ENCODE results near the gene MBP.

The MBP gene

GRCh38 chr18:76986406-76986805 is 146.2 kb downstream of the MBP start:
- no peak for DNase-seq (ENCODE audit: low spot score)

GRCh38 chr18:76985951-76986236 is 146.7 kb downstream of the MBP start:
- DNase-seq (ENCODE audit: low spot score), result no peak

- DNase-seq (ENCODE audit: low spot score), result no peak
Measured at GRCh38 chr18:76985156-76985950, 147.2 kb downstream of the MBP start.

- DNase-seq (ENCODE audit: low spot score), result no peak
Measured at GRCh38 chr18:76984193-76985155, 148.1 kb downstream of the MBP start.

- DNase-seq (ENCODE audit: low spot score), result no peak
Measured at GRCh38 chr18:76983613-76984051, 149.0 kb downstream of the MBP start.

GRCh38 chr18:76982841-76983583 is 149.6 kb downstream of the MBP start:
- DNase-seq (ENCODE audit: low spot score), result peak; percentile 44

- DNase-seq (ENCODE audit: low spot score), result no peak
Measured at GRCh38 chr18:76982038-76982437, 150.5 kb downstream of the MBP start.

GRCh38 chr18:76981396-76981968 is 151.1 kb downstream of the MBP start:
- DNase-seq (ENCODE audit: low spot score), result no peak

GRCh38 chr18:76980663-76981395 is 151.8 kb downstream of the MBP start:
- no peak for DNase-seq (ENCODE audit: low spot score)

GRCh38 chr18:76979906-76980305 is 152.7 kb downstream of the MBP start:
- no peak for DNase-seq (ENCODE audit: low spot score)

GRCh38 chr18:76979111-76979751 is 153.4 kb downstream of the MBP start:
- DNase-seq (ENCODE audit: low spot score), result no peak

- no peak for DNase-seq (ENCODE audit: low spot score)
Measured at GRCh38 chr18:76978616-76979015, 154.0 kb downstream of the MBP start.

- DNase-seq (ENCODE audit: low spot score), result no peak
Measured at GRCh38 chr18:76977684-76978232, 154.8 kb downstream of the MBP start.

- DNase-seq (ENCODE audit: low spot score), result no peak
Measured at GRCh38 chr18:76977108-76977621, 155.4 kb downstream of the MBP start.

GRCh38 chr18:76975577-76976110 is 156.9 kb downstream of the MBP start:
- no peak for DNase-seq (ENCODE audit: low spot score)

- DNase-seq (ENCODE audit: low spot score), result no peak
Measured at GRCh38 chr18:76974386-76974785, 158.2 kb downstream of the MBP start.

- DNase-seq (ENCODE audit: low spot score), result no peak
Measured at GRCh38 chr18:76973520-76974266, 158.9 kb downstream of the MBP start.

GRCh38 chr18:76972846-76973519 is 159.6 kb downstream of the MBP start:
- no peak for DNase-seq (ENCODE audit: low spot score)

GRCh38 chr18:76972241-76972640 is 160.3 kb downstream of the MBP start:
- DNase-seq (ENCODE audit: low spot score), result no peak
